ENCODE measurements around the gene RASD2. TPM values are rescaled to one million over a fixed set of nuclear protein-coding genes. Genes with fewer than 3 reads are reported as not detected.

RASD2 gene
- total and polyA plus RNA-seq, 2 experiments from 2014 or later = 1.2 to 3.6 TPM

DNA sequence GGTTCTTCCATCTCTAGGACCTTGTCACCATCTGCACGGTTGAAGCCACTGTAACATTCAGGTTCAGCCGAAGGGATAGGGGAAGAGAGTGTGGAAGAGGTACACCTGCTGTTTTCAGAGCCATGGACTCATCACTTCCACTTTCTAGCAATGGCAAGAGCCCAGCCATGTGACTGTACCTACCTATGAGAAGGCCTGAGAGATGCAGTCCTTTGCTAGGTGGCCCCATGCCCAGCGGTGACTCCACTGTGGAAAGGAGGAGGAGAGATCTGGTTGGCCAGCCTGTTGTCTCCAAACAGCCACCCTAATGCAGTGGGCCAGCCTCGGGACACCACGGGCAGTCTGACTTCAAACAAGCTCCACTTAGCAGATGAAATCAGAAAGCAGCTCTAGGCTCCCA lies 16.0 kb downstream of the RASD2 start:
- ATAC-seq (no peak), DNase-seq (ENCODE audit: low spot score) (no peak)
- Histone ChIP-seq H3K36me3 (ENCODE audit: insufficient read depth) (no peaks in the 10 kb centered on the region), H3K79me2 (replicated peaks; ENCODE audit: insufficient read depth) (no peaks in the 10 kb centered on the region), H3K27ac (ENCODE audit: low read depth) (no peak overlapping the region), H3K4me3 (no peak overlapping the region), H4K20me1 (replicated peaks; ENCODE audit: insufficient read depth) (no peaks in the 10 kb centered on the region), H2AFZ (no peak overlapping the region), H3K4me1 (ENCODE audit: insufficient read depth) (peaks cover 8% of the 10 kb centered on the region; the same call in 1 of the 2 replicates), H3K27me3 (ENCODE audit: insufficient read depth) (no peaks in the 10 kb centered on the region), H3K4me2 (no peak overlapping the region), H3K9me2 (ENCODE audit: insufficient read depth) (no peaks in the 10 kb centered on the region), H3F3A (replicated peaks; ENCODE audit: low read depth) (no peaks in the 10 kb centered on the region)
- no peak overlapping the region for H3K4me3 Mint-ChIP-seq
- peaks cover 14% of the 10 kb centered on the region for H3K27me3 Mint-ChIP-seq (ENCODE audit: insufficient read depth, low read depth, poor library complexity)
- no peaks in the 10 kb centered on the region; the same call in 2 of the 3 replicates for H3K9me3 Mint-ChIP-seq
- no peak overlapping the region for H3K27ac Mint-ChIP-seq
- H3K36me3 Mint-ChIP-seq (ENCODE audit: low read depth) = no peaks in the 10 kb centered on the region
- no peak for TF ChIP-seq ZNF114 (CRISPR knock-in tag; IDR thresholded peaks at IDR 0.05)
- TF ChIP-seq, protein P1, sequence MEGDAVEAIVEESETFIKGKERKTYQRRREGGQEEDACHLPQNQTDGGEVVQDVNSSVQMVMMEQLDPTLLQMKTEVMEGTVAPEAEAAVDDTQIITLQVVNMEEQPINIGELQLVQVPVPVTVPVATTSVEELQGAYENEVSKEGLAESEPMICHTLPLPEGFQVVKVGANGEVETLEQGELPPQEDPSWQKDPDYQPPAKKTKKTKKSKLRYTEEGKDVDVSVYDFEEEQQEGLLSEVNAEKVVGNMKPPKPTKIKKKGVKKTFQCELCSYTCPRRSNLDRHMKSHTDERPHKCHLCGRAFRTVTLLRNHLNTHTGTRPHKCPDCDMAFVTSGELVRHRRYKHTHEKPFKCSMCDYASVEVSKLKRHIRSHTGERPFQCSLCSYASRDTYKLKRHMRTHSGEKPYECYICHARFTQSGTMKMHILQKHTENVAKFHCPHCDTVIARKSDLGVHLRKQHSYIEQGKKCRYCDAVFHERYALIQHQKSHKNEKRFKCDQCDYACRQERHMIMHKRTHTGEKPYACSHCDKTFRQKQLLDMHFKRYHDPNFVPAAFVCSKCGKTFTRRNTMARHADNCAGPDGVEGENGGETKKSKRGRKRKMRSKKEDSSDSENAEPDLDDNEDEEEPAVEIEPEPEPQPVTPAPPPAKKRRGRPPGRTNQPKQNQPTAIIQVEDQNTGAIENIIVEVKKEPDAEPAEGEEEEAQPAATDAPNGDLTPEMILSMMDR (conservative IDR thresholded peaks at IDR 0.05; ENCODE audit: low read depth in 2 of 2) = no peak
- no peak for TF ChIP-seq EZH2 (IDR thresholded peaks at IDR 0.05; ENCODE audit: low read depth, unreplicated experiment)
- TF ChIP-seq, protein P2, sequence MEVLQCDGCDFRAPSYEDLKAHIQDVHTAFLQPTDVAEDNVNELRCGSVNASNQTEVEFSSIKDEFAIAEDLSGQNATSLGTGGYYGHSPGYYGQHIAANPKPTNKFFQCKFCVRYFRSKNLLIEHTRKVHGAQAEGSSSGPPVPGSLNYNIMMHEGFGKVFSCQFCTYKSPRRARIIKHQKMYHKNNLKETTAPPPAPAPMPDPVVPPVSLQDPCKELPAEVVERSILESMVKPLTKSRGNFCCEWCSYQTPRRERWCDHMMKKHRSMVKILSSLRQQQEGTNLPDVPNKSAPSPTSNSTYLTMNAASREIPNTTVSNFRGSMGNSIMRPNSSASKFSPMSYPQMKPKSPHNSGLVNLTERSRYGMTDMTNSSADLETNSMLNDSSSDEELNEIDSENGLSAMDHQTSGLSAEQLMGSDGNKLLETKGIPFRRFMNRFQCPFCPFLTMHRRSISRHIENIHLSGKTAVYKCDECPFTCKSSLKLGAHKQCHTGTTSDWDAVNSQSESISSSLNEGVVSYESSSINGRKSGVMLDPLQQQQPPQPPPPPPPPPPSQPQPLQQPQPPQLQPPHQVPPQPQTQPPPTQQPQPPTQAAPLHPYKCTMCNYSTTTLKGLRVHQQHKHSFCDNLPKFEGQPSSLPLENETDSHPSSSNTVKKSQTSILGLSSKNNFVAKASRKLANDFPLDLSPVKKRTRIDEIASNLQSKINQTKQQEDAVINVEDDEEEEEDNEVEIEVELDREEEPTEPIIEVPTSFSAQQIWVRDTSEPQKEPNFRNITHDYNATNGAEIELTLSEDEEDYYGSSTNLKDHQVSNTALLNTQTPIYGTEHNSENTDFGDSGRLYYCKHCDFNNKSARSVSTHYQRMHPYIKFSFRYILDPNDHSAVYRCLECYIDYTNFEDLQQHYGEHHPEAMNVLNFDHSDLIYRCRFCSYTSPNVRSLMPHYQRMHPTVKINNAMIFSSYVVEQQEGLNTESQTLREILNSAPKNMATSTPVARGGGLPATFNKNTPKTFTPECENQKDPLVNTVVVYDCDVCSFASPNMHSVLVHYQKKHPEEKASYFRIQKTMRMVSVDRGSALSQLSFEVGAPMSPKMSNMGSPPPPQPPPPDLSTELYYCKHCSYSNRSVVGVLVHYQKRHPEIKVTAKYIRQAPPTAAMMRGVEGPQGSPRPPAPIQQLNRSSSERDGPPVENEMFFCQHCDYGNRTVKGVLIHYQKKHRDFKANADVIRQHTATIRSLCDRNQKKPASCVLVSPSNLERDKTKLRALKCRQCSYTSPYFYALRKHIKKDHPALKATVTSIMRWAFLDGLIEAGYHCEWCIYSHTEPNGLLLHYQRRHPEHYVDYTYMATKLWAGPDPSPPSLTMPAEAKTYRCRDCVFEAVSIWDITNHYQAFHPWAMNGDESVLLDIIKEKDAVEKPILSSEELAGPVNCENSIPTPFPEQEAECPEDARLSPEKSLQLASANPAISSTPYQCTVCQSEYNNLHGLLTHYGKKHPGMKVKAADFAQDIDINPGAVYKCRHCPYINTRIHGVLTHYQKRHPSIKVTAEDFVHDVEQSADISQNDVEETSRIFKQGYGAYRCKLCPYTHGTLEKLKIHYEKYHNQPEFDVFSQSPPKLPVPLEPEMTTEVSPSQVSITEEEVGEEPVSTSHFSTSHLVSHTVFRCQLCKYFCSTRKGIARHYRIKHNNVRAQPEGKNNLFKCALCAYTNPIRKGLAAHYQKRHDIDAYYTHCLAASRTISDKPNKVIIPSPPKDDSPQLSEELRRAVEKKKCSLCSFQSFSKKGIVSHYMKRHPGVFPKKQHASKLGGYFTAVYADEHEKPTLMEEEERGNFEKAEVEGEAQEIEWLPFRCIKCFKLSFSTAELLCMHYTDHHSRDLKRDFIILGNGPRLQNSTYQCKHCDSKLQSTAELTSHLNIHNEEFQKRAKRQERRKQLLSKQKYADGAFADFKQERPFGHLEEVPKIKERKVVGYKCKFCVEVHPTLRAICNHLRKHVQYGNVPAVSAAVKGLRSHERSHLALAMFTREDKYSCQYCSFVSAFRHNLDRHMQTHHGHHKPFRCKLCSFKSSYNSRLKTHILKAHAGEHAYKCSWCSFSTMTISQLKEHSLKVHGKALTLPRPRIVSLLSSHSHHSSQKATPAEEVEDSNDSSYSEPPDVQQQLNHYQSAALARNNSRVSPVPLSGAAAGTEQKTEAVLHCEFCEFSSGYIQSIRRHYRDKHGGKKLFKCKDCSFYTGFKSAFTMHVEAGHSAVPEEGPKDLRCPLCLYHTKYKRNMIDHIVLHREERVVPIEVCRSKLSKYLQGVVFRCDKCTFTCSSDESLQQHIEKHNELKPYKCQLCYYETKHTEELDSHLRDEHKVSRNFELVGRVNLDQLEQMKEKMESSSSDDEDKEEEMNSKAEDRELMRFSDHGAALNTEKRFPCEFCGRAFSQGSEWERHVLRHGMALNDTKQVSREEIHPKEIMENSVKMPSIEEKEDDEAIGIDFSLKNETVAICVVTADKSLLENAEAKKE (CRISPR knock-in tag; IDR thresholded peaks at IDR 0.05) = no peak
- TF ChIP-seq NANOG (IDR thresholded peaks at IDR 0.05; ENCODE audit: borderline replicate concordance) = no peak
- no peak for TF ChIP-seq ZNF331 (CRISPR knock-in tag; IDR thresholded peaks at IDR 0.05; ENCODE audit: low read depth)
- TF ChIP-seq, protein P3, sequence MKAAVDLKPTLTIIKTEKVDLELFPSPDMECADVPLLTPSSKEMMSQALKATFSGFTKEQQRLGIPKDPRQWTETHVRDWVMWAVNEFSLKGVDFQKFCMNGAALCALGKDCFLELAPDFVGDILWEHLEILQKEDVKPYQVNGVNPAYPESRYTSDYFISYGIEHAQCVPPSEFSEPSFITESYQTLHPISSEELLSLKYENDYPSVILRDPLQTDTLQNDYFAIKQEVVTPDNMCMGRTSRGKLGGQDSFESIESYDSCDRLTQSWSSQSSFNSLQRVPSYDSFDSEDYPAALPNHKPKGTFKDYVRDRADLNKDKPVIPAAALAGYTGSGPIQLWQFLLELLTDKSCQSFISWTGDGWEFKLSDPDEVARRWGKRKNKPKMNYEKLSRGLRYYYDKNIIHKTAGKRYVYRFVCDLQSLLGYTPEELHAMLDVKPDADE (IDR thresholded peaks at IDR 0.05) = no peak
- TF ChIP-seq EZH2phosphoT487 (IDR thresholded peaks at IDR 0.05; ENCODE audit: unreplicated experiment) = no peak
- TF ChIP-seq CREB1 (CRISPR knock-in tag; IDR thresholded peaks at IDR 0.05; ENCODE audit: low read depth) = no peak
- no peak for TF ChIP-seq POLR2AphosphoS5 (IDR thresholded peaks at IDR 0.05; ENCODE audit: low read depth)
- TF ChIP-seq, protein P4, sequence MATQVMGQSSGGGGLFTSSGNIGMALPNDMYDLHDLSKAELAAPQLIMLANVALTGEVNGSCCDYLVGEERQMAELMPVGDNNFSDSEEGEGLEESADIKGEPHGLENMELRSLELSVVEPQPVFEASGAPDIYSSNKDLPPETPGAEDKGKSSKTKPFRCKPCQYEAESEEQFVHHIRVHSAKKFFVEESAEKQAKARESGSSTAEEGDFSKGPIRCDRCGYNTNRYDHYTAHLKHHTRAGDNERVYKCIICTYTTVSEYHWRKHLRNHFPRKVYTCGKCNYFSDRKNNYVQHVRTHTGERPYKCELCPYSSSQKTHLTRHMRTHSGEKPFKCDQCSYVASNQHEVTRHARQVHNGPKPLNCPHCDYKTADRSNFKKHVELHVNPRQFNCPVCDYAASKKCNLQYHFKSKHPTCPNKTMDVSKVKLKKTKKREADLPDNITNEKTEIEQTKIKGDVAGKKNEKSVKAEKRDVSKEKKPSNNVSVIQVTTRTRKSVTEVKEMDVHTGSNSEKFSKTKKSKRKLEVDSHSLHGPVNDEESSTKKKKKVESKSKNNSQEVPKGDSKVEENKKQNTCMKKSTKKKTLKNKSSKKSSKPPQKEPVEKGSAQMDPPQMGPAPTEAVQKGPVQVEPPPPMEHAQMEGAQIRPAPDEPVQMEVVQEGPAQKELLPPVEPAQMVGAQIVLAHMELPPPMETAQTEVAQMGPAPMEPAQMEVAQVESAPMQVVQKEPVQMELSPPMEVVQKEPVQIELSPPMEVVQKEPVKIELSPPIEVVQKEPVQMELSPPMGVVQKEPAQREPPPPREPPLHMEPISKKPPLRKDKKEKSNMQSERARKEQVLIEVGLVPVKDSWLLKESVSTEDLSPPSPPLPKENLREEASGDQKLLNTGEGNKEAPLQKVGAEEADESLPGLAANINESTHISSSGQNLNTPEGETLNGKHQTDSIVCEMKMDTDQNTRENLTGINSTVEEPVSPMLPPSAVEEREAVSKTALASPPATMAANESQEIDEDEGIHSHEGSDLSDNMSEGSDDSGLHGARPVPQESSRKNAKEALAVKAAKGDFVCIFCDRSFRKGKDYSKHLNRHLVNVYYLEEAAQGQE (IDR thresholded peaks at IDR 0.05; ENCODE audit: unreplicated experiment) = no peak
- no peak for TF ChIP-seq STAT1 (IDR thresholded peaks at IDR 0.05; ENCODE audit: unreplicated experiment)
- TF ChIP-seq JUNB (IDR thresholded peaks at IDR 0.05; ENCODE audit: unreplicated experiment) = no peak
- H3K4me1 Mint-ChIP-seq = peaks cover 13% of the 10 kb centered on the region

Data from GM23338 (cell line).